Loucy (cell line): Measurements from ENCODE around the gene TGFBR3L.

Source experiments
- H2AFZ ChIP-seq: fragments of 200-600 bp; sonication (generic); 2 replicates; pipeline ENCODE4 v1.6.0; 2016; ENCODE audit warnings: antibody characterized with exemption, mild to moderate bottlenecking, low read length, moderate library complexity
- H3F3A ChIP-seq: fragments of 200-600 bp; 2 replicates; pipeline ENCODE4 v1.6.0; 2016; ENCODE audit warnings: antibody characterized with exemption, low read depth, mild to moderate bottlenecking
- H3K27me3 ChIP-seq: fragments of 200-600 bp; sonication (generic); 2 replicates; pipeline ENCODE4 v1.6.1; 2014; ENCODE audit warnings: low read length, mild to moderate bottlenecking; ENCODE audit not compliant: insufficient read depth, poor library complexity, severe bottlenecking
- H3K36me3 ChIP-seq: fragments of 200-600 bp; sonication (generic); 2 replicates; pipeline ENCODE4 v1.6.1; 2016; ENCODE audit warnings: low read length; ENCODE audit not compliant: insufficient read depth
- H3K4me1 ChIP-seq: fragments of 200-600 bp; sonication (generic); 2 replicates; pipeline ENCODE4 v1.5.1; 2014; ENCODE audit warnings: low read length, mild to moderate bottlenecking; ENCODE audit not compliant: insufficient read depth, poor library complexity, severe bottlenecking
- H3K4me2 ChIP-seq: fragments of 200-600 bp; sonication (generic); 2 replicates; pipeline ENCODE4 v1.6.0; 2014; ENCODE audit warnings: antibody characterized with exemption, low read length, low read depth, mild to moderate bottlenecking; ENCODE audit not compliant: poor library complexity, severe bottlenecking
- H3K4me3 ChIP-seq: fragments of 200-600 bp; sonication (generic); 2 replicates; pipeline ENCODE4 v1.5.1; 2014; ENCODE audit warnings: low read length, mild to moderate bottlenecking, mixed read lengths; ENCODE audit not compliant: poor library complexity, severe bottlenecking
- H3K79me2 ChIP-seq: fragments of 200-600 bp; sonication (generic); 2 replicates; pipeline ENCODE4 v1.6.1; 2014; ENCODE audit warnings: low read length; ENCODE audit not compliant: insufficient read depth
- H3K9ac ChIP-seq: fragments of 200-600 bp; sonication (generic); 2 replicates; pipeline ENCODE4 v1.6.0; 2014; ENCODE audit warnings: mild to moderate bottlenecking, low read depth, low read length, moderate library complexity; ENCODE audit not compliant: poor library complexity, severe bottlenecking
- H3K9me2 ChIP-seq: fragments of 200-600 bp; sonication (generic); replicated peaks from 2 replicates; pipeline ENCODE4 v1.6.1; 2016; ENCODE audit warnings: low read depth, low read length, mixed read lengths
- H3K9me3 ChIP-seq: fragments of 200-600 bp; sonication (generic); 2 replicates; pipeline ENCODE4 v1.6.1; 2014; ENCODE audit warnings: mild to moderate bottlenecking, antibody characterized with exemption, low read length, low read depth; ENCODE audit not compliant: insufficient read depth
- H4K20me1 ChIP-seq: fragments of 200-600 bp; sonication (generic); 2 replicates; pipeline ENCODE4 v1.6.0; 2014; ENCODE audit warnings: antibody characterized with exemption, low read length, mild to moderate bottlenecking; ENCODE audit not compliant: insufficient read depth, poor library complexity, severe bottlenecking
- CTCF ChIP-seq: fragments of 200-600 bp; sonication (generic); conservative IDR thresholded peaks from 2 replicates; pipeline ENCODE4 v1.5.1; 2014; ENCODE audit warnings: mild to moderate bottlenecking, antibody characterized with exemption, low read length
- EZH2phosphoT487 ChIP-seq: fragments of 200-600 bp; IDR thresholded peaks from 2 replicates; pipeline ENCODE4 v1.6.1; 2018; ENCODE audit warnings: antibody characterized with exemption, mild to moderate bottlenecking, moderate library complexity, borderline replicate concordance

TGFBR3L gene

GRCh38 chr19:7965921-7966665 is 51.5 kb downstream of the TGFBR3L start:
- Histone ChIP-seq H3K9me2 (no peaks in the 10 kb centered on the region), H3K9ac (no peak overlapping the region), H3K9me3 (no peaks in the 10 kb centered on the region), H4K20me1 (peaks cover 18% of the 10 kb centered on the region), H3K4me2 (no peak overlapping the region), H2AFZ (no peak overlapping the region), H3K79me2 (no peaks in the 10 kb centered on the region), H3K36me3 (peaks cover 95% of the 10 kb centered on the region; the same call in 1 of the 2 replicates), H3K4me3 (no peak overlapping the region), H3K4me1 (no peaks in the 10 kb centered on the region), H3F3A (no peaks in the 10 kb centered on the region), H3K27me3 (no peaks in the 10 kb centered on the region)
- no peak for TF ChIP-seq CTCF
- no peak for TF ChIP-seq EZH2phosphoT487

DNA sequence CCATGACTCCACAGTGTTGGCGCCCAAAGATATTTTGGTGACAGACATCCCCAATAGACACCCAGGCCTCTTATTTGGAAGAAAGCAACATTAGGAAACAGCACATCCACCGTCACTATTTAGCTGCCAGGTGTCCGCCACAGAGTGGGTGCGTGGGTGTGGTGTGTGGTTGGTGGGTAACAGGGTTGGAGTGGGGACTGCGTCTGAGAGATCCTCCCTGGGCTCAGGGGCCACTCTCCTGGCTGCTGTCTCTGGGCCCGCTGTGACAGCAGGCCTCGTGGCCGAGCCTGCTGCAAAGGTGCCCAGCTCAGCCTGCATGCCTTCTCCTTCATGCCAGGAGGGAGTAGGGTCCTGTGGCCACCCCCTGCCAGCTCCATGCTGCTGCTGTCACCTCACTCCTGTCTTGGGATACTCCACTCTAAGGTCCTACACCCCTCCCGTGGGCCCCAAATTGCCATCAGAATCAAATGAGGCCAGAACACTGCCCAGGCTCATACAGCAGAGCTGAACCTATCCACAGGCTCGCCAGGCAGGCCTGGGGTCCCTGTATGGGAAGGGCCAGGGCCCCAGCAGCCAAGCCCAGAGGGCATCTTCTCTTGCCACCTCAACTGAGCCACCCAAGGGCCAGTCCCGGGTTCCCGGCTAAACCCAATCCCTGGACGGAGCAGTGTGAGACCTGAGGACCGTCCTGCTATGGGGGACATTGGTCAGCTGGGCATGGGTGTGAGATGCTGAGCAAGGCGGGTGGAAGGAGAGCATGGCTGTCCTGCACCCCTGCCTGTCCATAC is 53.6 kb downstream of the TGFBR3L start:
- Histone ChIP-seq H3K4me2 (no peak overlapping the region), H2AFZ (no peak overlapping the region), H3K4me3 (no peak overlapping the region), H3K4me1 (no peaks in the 10 kb centered on the region), H3K9ac (no peak overlapping the region), H3K79me2 (no peaks in the 10 kb centered on the region), H3K36me3 (peaks cover 93% of the 10 kb centered on the region; the same call in 1 of the 2 replicates), H3K27me3 (no peaks in the 10 kb centered on the region), H3F3A (no peaks in the 10 kb centered on the region), H3K9me2 (no peaks in the 10 kb centered on the region), H4K20me1 (peaks cover 20% of the 10 kb centered on the region), H3K9me3 (no peaks in the 10 kb centered on the region)
- TF ChIP-seq EZH2phosphoT487, result no peak
